Activated CD4-positive, alpha-beta T cell treated with anti-CD3 and anti-CD28 coated beads, Interleukin-2, amount 10 ng/mL, durations not matched to agents 24 days and 14 days (primary cell): ENCODE results near the gene RTN3. TPM values are rescaled to one million over a fixed set of nuclear protein-coding genes. Genes with fewer than 3 reads are reported as not detected.
"Not testable (repeated sequence)": the region's sequence is repeated elsewhere in the genome, so short reads cannot be mapped to it uniquely, and the experiment has no call there.

Source experiments
- DNase-seq: peaks from one replicate; pipeline ENCODE4 v3.0.0; 2022
- H3K27ac Mint-ChIP-seq: one replicate; pipeline ENCODE4 v1.8.0; 2022; ENCODE audit warnings: mild to moderate bottlenecking, mixed read lengths
- H3K27me3 Mint-ChIP-seq: one replicate; pipeline ENCODE4 v1.8.0; 2022; ENCODE audit warnings: mixed read lengths
- H3K36me3 Mint-ChIP-seq: one replicate; pipeline ENCODE4 v1.8.0; 2022; ENCODE audit warnings: low read depth, mild to moderate bottlenecking, mixed read lengths
- H3K4me1 Mint-ChIP-seq: one replicate; pipeline ENCODE4 v1.8.0; 2021; ENCODE audit warnings: mixed read lengths
- H3K4me3 Mint-ChIP-seq: one replicate; pipeline ENCODE4 v1.8.0; 2022; ENCODE audit warnings: mild to moderate bottlenecking, moderate library complexity, mixed read lengths
- H3K9me3 Mint-ChIP-seq: one replicate; pipeline ENCODE4 v1.8.0; 2021; ENCODE audit warnings: mixed read lengths
- intact Hi-C: fragments of 100-400 bp; cut with micrococcal nuclease; formaldehyde crosslinking; loops from one replicate; pipeline ENCODE4 v1.15.1; 2023
- total RNA-seq: library from RNA; stranded (reverse); gene quantifications from 2 replicates; pipeline ENCODE4 v1.2.3, GENCODE V29; 2022

The RTN3 gene, protein sequence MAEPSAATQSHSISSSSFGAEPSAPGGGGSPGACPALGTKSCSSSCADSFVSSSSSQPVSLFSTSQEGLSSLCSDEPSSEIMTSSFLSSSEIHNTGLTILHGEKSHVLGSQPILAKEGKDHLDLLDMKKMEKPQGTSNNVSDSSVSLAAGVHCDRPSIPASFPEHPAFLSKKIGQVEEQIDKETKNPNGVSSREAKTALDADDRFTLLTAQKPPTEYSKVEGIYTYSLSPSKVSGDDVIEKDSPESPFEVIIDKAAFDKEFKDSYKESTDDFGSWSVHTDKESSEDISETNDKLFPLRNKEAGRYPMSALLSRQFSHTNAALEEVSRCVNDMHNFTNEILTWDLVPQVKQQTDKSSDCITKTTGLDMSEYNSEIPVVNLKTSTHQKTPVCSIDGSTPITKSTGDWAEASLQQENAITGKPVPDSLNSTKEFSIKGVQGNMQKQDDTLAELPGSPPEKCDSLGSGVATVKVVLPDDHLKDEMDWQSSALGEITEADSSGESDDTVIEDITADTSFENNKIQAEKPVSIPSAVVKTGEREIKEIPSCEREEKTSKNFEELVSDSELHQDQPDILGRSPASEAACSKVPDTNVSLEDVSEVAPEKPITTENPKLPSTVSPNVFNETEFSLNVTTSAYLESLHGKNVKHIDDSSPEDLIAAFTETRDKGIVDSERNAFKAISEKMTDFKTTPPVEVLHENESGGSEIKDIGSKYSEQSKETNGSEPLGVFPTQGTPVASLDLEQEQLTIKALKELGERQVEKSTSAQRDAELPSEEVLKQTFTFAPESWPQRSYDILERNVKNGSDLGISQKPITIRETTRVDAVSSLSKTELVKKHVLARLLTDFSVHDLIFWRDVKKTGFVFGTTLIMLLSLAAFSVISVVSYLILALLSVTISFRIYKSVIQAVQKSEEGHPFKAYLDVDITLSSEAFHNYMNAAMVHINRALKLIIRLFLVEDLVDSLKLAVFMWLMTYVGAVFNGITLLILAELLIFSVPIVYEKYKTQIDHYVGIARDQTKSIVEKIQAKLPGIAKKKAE
- total RNA-seq = 51.3 and 54.2 TPM in 2 replicates

DNA sequence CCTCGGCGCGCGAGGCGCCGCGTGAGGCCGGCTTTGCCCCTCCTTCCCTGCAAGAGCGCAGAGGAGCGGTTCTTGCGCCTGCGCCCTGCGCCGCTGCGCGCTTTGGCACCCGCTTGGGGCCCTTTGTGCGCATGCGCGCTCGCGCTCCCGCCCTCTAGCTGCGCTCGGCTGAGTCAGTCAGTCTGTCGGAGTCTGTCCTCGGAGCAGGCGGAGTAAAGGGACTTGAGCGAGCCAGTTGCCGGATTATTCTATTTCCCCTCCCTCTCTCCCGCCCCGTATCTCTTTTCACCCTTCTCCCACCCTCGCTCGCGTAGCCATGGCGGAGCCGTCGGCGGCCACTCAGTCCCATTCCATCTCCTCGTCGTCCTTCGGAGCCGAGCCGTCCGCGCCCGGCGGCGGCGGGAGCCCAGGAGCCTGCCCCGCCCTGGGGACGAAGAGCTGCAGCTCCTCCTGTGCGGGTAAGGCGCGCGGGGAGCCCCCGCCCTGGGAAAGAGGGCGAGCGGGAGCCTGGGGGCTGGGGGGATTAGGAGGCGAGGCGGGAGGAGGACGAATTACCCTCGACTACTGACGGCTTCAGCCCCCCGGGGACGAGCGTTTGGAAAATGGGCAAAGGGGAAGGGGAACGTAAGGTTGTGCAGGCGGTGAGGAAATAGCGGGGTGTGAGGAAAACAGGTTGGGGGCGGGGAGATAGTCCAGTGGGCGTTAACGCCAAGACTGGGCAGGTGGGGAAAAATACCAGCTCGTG lies at the start of gene RTN3:
Gene RTN3, plus strand, starts transcription at position 180 of the 745 bp plus-strand sequence. Its CDS starts 137 bp downstream, at position 317.
- H3K4me1 Mint-ChIP-seq = peaks cover 21% of the 10 kb centered on the region
- H3K4me3 Mint-ChIP-seq = peak within 1 kb of the TSS; percentile 87
- H3K27ac Mint-ChIP-seq = peak within 1 kb of the TSS; percentile 76
- intact Hi-C loops = loop anchor here (1.0 to 5.0 kb wide), 4 partner anchors 10 to 1254 kb away; partner anchors contain the start of genes ATL3, COX8A and SPINDOC
- peaks cover 2% of the 10 kb centered on the region for H3K36me3 Mint-ChIP-seq
- H3K9me3 Mint-ChIP-seq = no peaks in the 10 kb centered on the region
- peak; percentile 100 for DNase-seq
- H3K27me3 Mint-ChIP-seq = peaks cover 10% of the 10 kb centered on the region

DNA sequence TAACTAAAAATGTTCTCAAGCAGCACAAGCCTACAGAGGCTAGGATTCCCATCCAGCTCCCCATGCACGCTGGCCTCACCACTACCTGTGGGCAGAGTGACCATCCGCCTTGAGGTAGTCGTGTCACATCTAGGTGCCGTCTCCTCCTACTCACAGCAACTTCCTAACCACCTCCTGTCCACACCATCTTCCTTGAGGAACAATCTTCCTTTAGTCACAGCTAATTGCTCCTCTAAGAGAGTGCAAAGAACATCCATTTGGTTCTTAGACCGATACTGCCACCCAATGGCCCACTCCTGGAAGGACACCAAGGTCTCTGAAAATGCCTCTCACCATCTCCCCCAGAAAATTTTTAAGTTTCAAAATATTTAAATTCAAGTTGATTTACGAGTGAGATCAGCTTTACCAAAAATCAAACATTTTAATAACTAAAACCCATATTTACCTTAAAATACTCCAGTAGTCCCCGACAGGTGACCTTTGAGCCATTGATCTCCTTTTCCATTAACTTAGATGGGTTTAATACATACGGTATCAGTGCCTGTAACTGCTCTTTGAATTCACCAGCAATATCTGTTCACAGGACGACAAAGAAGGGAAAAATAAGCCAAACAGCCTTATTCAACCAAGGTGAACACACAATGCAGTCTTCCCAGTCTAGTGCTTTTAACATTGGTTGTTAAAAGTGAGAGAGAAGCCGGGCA lies 45.4 kb upstream of the RTN3 start:
- intact Hi-C loops = loop anchor here (1.0 to 10.0 kb wide), 4 partner anchors 44 to 157 kb away; partner anchors contain the start of gene PLAAT4
- Mint-ChIP-seq H3K9me3 (no peaks in the 10 kb centered on the region), H3K4me3 (no peak overlapping the region), H3K27me3 (no peaks in the 10 kb centered on the region), H3K27ac (no peak overlapping the region), H3K36me3 (peaks cover 34% of the 10 kb centered on the region), H3K4me1 (peaks cover 13% of the 10 kb centered on the region)
- DNase-seq = peak; percentile 89

DNA sequence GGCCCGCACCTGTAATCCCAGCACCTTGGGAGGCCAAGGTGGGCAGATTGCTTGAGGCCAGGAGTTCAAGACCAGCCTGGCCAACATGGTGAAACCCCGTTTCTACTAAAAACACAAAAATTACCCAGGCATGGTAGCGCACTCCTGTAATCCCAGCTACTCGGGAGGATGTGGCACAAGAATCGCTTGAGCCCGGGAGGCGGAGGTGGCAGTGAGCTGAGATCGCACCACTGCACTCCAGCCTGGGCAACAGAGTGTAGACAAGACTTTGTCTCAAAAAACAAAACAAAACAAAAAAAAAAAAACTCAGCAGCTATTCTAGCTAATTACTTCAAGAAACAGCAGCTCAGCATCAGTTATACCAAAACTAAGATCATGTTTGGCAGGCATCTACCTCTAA lies 42.9 kb upstream of the RTN3 start:
- not testable (repeated sequence) for DNase-seq, H3K27ac Mint-ChIP-seq, H3K4me3 Mint-ChIP-seq, H3K27me3 Mint-ChIP-seq, H3K9me3 Mint-ChIP-seq
- Mint-ChIP-seq H3K36me3 (peaks cover 36% of the 10 kb centered on the region), H3K4me1 (peaks cover 10% of the 10 kb centered on the region)
- intact Hi-C loops = loop anchor here (5.0 to 10.0 kb wide), 3 partner anchors 46 to 101 kb away; partner anchors contain the start of gene PLAAT4

DNA sequence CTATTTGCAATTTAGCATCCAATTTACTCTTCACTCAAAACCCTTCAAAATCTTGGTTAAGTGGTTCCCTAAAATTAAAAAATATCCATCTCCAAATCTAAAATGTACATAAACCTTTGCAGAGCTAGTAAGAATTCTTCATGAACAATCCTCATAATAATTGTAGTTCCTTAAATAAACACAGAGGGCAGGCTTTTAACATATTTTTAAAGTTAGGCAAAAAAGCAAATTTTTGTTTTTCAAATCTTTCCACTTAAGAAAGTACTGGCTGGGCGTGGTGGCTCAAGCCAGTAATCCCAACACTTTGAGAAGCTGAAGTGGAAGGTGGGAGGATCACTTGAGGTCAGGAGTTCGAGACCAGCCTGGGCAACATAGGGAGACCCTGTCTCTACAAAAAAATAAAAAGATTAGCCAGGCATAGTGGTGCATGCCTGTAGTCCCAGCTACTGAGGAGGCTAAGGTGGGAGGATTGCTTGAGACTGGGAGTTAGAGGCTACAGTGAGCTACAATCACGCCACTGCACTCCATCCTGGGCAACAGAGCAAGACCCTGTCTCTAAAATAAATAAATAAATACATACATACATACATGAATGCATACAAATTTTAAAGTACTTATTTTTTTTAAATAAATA lies 42.0 kb upstream of the RTN3 start:
- H3K27ac Mint-ChIP-seq = no peak overlapping the region
- no peak for DNase-seq
- H3K4me1 Mint-ChIP-seq = peaks cover 10% of the 10 kb centered on the region
- peaks cover 40% of the 10 kb centered on the region for H3K36me3 Mint-ChIP-seq
- H3K9me3 Mint-ChIP-seq = no peaks in the 10 kb centered on the region
- no peaks in the 10 kb centered on the region for H3K27me3 Mint-ChIP-seq
- intact Hi-C loops = loop anchor here (5.0 to 10.0 kb wide), 3 partner anchors 47 to 102 kb away; partner anchors contain the start of gene PLAAT4
- H3K4me3 Mint-ChIP-seq = no peak overlapping the region

DNA sequence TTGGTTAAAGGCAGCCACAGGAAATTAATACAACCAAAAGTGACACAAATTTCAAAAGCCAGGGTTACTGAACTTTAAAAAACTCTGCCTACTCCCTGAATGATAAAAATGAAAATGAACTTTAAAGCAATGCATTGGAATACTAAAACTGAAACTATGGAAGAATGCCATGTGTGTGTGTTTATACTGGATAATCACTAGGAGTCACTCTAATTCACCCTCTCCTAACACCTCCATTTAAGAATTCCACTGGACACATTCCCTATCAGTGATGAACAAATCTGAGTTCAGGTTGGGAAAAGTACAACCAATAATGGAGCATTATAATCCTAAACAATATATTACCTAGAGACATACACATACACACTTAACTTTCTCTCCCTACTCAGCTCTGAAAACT lies 39.6 kb upstream of the RTN3 start:
- no peaks in the 10 kb centered on the region for H3K9me3 Mint-ChIP-seq
- intact Hi-C loops = no loop called here
- H3K36me3 Mint-ChIP-seq = peaks cover 41% of the 10 kb centered on the region

DNA sequence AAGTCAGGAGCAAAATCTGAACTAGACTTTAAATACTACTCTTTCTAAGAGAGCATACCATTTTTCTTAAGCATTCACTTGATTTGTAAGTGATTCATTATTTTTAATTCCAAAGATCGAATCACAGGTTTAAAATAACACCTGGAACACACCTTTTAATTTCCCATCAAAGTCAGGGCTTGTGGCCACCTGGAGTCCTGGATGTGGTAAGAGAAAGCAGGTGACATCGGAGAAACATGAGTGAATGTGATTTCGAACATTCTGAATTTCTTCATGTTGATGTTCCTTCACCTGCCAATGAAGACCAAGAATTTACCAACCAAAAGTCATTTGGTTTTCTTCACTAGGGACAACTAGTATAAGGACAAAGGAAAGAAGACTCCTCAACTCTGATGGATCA lies 38.1 kb upstream of the RTN3 start:
- intact Hi-C loops = no loop called here
- Mint-ChIP-seq H3K27me3 (no peaks in the 10 kb centered on the region), H3K9me3 (no peaks in the 10 kb centered on the region), H3K4me3 (no peak overlapping the region), H3K36me3 (peaks cover 45% of the 10 kb centered on the region), H3K4me1 (peaks cover 4% of the 10 kb centered on the region), H3K27ac (no peak overlapping the region)
- no peak for DNase-seq

More for the DNA sequence above, 39.6 kb upstream of the RTN3 start:
- Mint-ChIP-seq H3K27ac (no peak overlapping the region), H3K4me1 (peaks cover 8% of the 10 kb centered on the region), H3K4me3 (no peak overlapping the region), H3K27me3 (no peaks in the 10 kb centered on the region)
- no peak for DNase-seq

DNA sequence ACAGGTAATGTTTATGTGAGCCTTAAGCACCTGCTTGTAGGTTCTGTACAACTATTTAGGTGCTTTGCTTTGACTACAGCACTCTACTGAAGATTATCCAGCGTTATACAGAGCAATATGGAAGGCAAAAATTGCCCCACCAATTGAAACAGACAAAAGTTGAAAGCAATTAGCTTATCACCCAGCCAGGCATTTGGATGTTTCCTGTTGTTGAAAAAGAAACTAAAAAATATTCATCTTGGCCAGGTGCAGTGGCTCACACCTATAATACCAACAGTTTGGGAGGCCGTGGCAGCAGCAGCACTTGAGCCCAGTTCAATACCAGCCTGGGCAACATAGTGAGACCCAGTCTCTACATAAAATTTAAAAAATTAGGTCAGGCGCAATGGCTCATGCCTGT lies 28.6 kb upstream of the RTN3 start:
- DNase-seq = no peak
- no peak overlapping the region for H3K4me3 Mint-ChIP-seq
- intact Hi-C loops = no loop called here
- no peaks in the 10 kb centered on the region for H3K27me3 Mint-ChIP-seq
- peaks cover 6% of the 10 kb centered on the region for H3K4me1 Mint-ChIP-seq
- no peaks in the 10 kb centered on the region for H3K9me3 Mint-ChIP-seq
- peaks cover 36% of the 10 kb centered on the region for H3K36me3 Mint-ChIP-seq
- no peak overlapping the region for H3K27ac Mint-ChIP-seq

DNA sequence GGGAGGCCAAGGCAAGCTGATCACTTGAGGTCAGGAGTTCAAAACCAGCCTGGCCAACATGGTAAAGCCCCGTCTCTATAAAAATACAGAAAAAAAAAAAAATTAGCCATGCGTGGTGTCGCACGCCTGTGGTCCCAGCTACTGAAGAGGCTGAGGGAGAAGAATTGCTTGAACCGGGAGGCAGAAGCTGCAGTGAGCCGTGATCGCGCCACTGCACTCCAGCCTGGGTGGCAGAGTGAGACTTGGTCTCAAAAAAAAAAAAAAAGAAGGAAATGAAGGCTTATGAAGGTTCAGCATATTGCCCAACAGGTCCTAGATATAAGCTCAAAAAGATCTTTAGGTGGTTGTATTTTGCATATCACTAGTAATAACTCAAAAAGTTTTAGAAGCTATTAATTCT lies 20.3 kb upstream of the RTN3 start:
- H3K4me1 Mint-ChIP-seq = peaks cover 19% of the 10 kb centered on the region
- DNase-seq = no peak
- no peak overlapping the region for H3K4me3 Mint-ChIP-seq
- no peaks in the 10 kb centered on the region for H3K9me3 Mint-ChIP-seq
- H3K36me3 Mint-ChIP-seq = peaks cover 16% of the 10 kb centered on the region
- intact Hi-C loops = no loop called here
- H3K27ac Mint-ChIP-seq = no peak overlapping the region
- no peaks in the 10 kb centered on the region for H3K27me3 Mint-ChIP-seq

DNA sequence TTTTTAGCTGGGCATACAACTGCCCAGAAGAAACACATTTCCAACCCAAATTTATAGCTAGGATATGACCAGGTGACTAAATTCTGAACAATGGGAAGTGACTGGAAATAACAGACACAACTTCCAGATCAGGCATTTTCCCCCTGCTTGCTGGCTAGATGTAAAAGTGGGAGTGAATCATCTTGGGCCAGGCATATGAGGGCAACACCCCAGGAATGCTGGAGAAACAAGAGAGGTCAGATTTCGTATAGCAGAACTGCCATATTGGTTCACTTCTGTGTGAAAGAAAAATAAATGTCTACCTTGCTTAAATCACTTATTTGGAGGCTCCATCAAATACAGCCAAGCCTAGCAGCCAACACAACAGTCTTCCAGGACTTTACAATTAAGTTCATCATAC lies 17.5 kb upstream of the RTN3 start:
- intact Hi-C loops = no loop called here
- no peak overlapping the region for H3K27ac Mint-ChIP-seq
- no peak overlapping the region for H3K4me3 Mint-ChIP-seq
- H3K9me3 Mint-ChIP-seq = no peaks in the 10 kb centered on the region
- peaks cover 33% of the 10 kb centered on the region for H3K4me1 Mint-ChIP-seq
- no peaks in the 10 kb centered on the region for H3K27me3 Mint-ChIP-seq
- peaks cover 14% of the 10 kb centered on the region for H3K36me3 Mint-ChIP-seq
- DNase-seq = no peak

DNA sequence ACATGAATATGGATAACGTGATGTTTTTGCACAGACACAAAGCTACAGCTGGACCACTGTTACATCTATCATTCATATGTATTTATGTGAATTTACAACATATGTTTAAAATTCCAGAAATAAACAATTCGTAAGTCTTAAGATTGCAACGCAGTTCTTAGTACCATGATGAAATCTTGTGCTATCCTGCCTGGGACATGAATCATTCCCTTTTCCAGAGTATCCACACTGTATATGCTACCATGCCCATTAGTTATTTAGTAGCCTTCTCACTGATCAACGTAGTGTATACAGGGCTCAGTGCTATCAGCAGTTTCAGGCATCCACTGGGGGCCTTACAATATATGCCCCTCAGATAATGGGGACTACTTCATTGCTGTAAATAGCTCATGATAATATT lies 14.4 kb upstream of the RTN3 start:
- Mint-ChIP-seq H3K4me1 (peaks cover 40% of the 10 kb centered on the region), H3K4me3 (no peak overlapping the region), H3K27ac (no peak overlapping the region), H3K27me3 (no peaks in the 10 kb centered on the region), H3K36me3 (peaks cover 18% of the 10 kb centered on the region), H3K9me3 (no peaks in the 10 kb centered on the region)
- DNase-seq = no peak
- intact Hi-C loops = no loop called here

DNA sequence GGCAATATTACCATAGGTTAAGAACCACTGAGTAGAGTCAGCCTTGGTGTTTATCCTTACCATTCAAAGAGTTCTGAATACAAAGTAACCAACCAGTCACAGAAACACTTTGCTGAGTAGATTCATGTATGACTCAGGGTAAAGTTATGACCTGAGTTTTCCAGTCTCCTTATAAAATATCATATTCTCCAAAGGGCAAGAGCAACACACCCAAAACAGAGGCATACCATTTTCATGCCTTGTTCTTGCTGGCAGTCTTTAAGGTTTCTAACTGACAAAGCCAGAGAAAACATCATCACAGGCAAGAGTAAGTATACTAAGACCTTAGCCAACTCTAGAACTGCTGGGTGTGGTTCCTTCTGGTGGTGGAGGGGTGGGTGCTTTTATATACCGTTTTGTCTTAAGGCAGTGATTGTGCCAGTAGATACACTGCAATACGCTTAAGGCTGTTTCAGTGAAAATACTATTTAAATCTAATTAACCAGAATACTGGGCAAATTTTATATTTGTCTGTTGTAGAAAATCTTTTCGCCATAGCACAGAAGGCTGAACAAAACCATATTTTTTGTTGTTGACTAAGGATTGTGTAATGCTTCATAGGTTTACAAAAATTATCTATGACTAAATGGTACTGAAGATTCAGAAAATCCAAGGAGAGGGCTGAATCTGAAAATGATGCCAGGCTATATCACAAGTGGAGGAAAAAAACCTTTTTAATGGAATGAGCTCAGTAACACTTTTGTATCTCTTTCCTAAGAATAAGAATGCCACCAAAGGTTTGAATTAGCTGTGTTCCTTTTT lies 13.1 kb upstream of the RTN3 start:
- no peak for DNase-seq
- H3K9me3 Mint-ChIP-seq = no peaks in the 10 kb centered on the region
- peak overlapping the region; percentile 14 for H3K4me3 Mint-ChIP-seq
- peak overlapping the region; percentile 85 for H3K27ac Mint-ChIP-seq
- intact Hi-C loops = loop anchor here (1.0 kb wide), 1 partner anchor 101 kb away; no protein-coding TSS in a partner anchor
- H3K4me1 Mint-ChIP-seq = peaks cover 38% of the 10 kb centered on the region
- no peaks in the 10 kb centered on the region for H3K27me3 Mint-ChIP-seq
- H3K36me3 Mint-ChIP-seq = peaks cover 19% of the 10 kb centered on the region

DNA sequence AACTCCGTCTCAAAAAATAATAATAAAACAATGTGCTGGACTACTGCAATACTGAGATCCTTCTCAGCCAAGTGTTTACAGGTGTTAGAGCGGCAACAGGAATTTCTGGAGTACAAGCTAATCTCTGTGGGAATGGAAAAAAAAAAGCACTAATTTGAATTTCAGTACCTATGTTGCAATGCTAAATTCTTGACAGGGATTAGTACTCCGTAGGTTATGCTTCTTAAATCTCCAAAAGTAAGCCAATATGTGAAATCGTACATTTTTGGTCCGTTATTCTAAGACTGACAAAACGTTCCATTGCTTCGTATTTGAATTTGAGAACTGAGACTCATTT lies 11.2 kb upstream of the RTN3 start:
- Mint-ChIP-seq H3K36me3 (peaks cover 17% of the 10 kb centered on the region), H3K27me3 (no peaks in the 10 kb centered on the region), H3K27ac (peak overlapping the region; percentile 88), H3K9me3 (no peaks in the 10 kb centered on the region), H3K4me3 (peak overlapping the region; percentile 82), H3K4me1 (peaks cover 31% of the 10 kb centered on the region)
- DNase-seq = no peak
- intact Hi-C loops = loop anchor here (5.0 kb wide), 1 partner anchor 133 kb away; the partner anchor contains the start of gene PLAAT4
